Hepatocyte (in vitro differentiated cells): Measurements from ENCODE around the gene CLEC16A.

Experiments
- CTCF ChIP-seq: fragments of 200-600 bp; sonication (generic); IDR thresholded peaks from 2 replicates; pipeline ENCODE4 v1.5.1; 2016; ENCODE audit warnings: antibody characterized with exemption, mild to moderate bottlenecking; ENCODE audit not compliant: poor library complexity
- EZH2phosphoT487 ChIP-seq: fragments of 200-600 bp; sonication (generic); IDR thresholded peaks from one replicate; pipeline ENCODE4 v1.6.1; 2018; ENCODE audit warnings: antibody characterized with exemption, mild to moderate bottlenecking, low read depth, moderate library complexity; ENCODE audit not compliant: unreplicated experiment, severe bottlenecking

DNA sequence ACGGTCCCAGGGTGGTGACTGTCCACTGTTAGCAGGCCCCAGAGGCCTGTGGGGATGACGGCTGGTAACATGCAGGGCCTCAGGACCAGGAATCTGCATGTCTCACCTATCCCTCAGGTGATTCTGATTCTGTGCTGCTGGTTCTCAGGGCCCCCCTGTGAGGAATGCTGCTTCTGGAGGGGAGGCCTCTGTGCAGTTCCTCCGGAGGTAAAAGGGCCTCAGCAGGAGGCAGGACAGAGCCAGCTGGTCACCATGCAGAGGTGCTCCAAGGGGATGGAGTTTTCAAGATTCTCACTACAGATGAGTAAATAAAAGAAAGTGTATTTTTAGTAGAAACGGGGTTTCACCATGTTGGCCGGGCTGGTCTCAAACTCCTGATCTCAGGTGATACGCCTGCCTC lies 33.8 kb downstream of the CLEC16A start:
- TF ChIP-seq CTCF: no peak
- TF ChIP-seq EZH2phosphoT487: no peak
